MCF 10A (cell line): Measurements from ENCODE around the gene HNRNPC. TPM values are rescaled to one million over a fixed set of nuclear protein-coding genes. Genes with fewer than 3 reads are reported as not detected.

Experiments used
- BruUV-seq: library from RNA; stranded (reverse); fragments of 400-500 nt; replicated peaks from 2 replicates; lab custom pipeline; 2021; lab: Mats Ljungman, UMichigan
- CTCF ChIA-PET: fragments of 300-600 bp; sonication (Branson Sonifier 250); formaldehyde crosslinking; extraction: SDS; loops from one replicate; lab custom pipeline; 2021; ENCODE audit warnings: antibody characterized with exemption, inconsistent platforms; lab: Yijun Ruan, JAX
- POLR2A ChIA-PET: fragments of 300-600, 350-650 bp; sonication (Branson Sonifier 250); formaldehyde crosslinking; extraction: SDS; loops from one replicate; lab custom pipeline; 2020; ENCODE audit warnings: antibody characterized with exemption, inconsistent platforms; lab: Yijun Ruan, JAX
- DNase-seq: peaks from one replicate; pipeline ENCODE4 v3.0.0-alpha.2; 2018; ENCODE audit not compliant: unreplicated experiment
- H3K27ac Mint-ChIP-seq: one replicate; pipeline ENCODE4 v1.8.0; 2022; ENCODE audit warnings: mild to moderate bottlenecking, low read depth, mixed read lengths; ENCODE audit not compliant: unreplicated experiment
- H3K27me3 Mint-ChIP-seq: one replicate; pipeline ENCODE4 v1.8.0; 2022; ENCODE audit warnings: mixed read lengths; ENCODE audit not compliant: insufficient read depth, unreplicated experiment
- H3K36me3 Mint-ChIP-seq: one replicate; pipeline ENCODE4 v1.8.0; 2022; ENCODE audit warnings: mild to moderate bottlenecking, moderate library complexity, mixed read lengths; ENCODE audit not compliant: insufficient read depth, unreplicated experiment
- H3K4me1 Mint-ChIP-seq: one replicate; pipeline ENCODE4 v1.8.0; 2022; ENCODE audit warnings: mixed read lengths; ENCODE audit not compliant: insufficient read depth, unreplicated experiment
- H3K4me3 Mint-ChIP-seq: one replicate; pipeline ENCODE4 v1.8.0; 2022; ENCODE audit warnings: mild to moderate bottlenecking, moderate library complexity, mixed read lengths; ENCODE audit not compliant: unreplicated experiment
- H3K9me3 Mint-ChIP-seq: one replicate; pipeline ENCODE4 v1.8.0; 2022; ENCODE audit warnings: mixed read lengths; ENCODE audit not compliant: unreplicated experiment
- intact Hi-C: fragments of 100-400 bp; cut with micrococcal nuclease; formaldehyde crosslinking; loops from 2 replicates; pipeline ENCODE4 v1.14.1; 2022
- total RNA-seq: library from RNA; stranded (reverse); gene quantifications from 2 replicates; pipeline ENCODE4 v1.2.3, GENCODE V29; 2022
- TF ChIP-seq, protein P1 (sequence below): fragments of 200-600 bp; IDR thresholded peaks from one replicate; pipeline ENCODE4 v1.8.0; 2022; ENCODE audit warnings: antibody characterized with exemption, mild to moderate bottlenecking; ENCODE audit not compliant: unreplicated experiment

HNRNPC gene
- total RNA-seq, 1 experiment from 2014 or later = 882 TPM

DNA sequence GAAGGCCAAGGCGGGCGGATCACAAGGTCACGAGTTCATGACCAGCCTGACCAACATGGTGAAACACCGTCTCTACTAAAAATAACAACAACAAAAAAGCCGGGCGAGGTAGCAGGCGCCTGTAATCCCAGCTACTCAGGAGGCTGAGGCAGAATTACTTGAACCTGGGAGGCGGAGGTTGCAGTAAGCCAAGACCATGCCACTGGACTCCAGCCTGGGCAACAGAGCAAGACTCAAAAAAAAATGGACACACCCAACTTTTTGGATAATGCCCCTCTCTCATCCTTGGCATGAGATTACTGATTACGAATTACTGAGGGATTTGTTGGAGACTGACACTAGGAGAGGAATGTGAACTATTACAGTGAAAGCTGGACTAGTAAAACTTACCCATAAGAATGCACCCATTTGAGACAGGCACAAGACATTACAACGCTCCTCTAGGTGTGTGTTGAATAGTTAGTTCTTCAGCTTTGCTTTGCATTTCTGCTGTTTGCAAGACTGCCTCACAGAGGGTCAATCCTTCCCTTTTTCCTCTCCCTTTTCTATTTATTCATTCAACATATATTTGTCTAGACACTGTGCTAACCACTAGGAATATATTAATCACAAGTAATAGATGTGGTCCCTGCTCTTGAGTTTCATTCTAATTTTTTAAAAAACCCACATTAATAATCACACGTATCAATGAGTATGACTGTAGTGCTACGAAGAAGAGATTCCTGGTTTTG is 67.3 kb downstream of the HNRNPC start:
- DNase-seq = no peak
- ChIA-PET POLR2A (interaction anchor here (0.7 to 2.8 kb wide), 4 partner anchors 8 to 75 kb away, joined by 3 to 8 read pairs (median 4); no protein-coding TSS in a partner anchor), CTCF (no interaction called here)
- Mint-ChIP-seq H3K36me3 (peaks cover 88% of the 10 kb centered on the region), H3K4me1 (peaks cover 9% of the 10 kb centered on the region), H3K27ac (peak overlapping the region; percentile 44), H3K27me3 (no peaks in the 10 kb centered on the region), H3K9me3 (no peaks in the 10 kb centered on the region), H3K4me3 (no peak overlapping the region)
- no TSS peak for BruUV-seq
- TF ChIP-seq, protein P1, sequence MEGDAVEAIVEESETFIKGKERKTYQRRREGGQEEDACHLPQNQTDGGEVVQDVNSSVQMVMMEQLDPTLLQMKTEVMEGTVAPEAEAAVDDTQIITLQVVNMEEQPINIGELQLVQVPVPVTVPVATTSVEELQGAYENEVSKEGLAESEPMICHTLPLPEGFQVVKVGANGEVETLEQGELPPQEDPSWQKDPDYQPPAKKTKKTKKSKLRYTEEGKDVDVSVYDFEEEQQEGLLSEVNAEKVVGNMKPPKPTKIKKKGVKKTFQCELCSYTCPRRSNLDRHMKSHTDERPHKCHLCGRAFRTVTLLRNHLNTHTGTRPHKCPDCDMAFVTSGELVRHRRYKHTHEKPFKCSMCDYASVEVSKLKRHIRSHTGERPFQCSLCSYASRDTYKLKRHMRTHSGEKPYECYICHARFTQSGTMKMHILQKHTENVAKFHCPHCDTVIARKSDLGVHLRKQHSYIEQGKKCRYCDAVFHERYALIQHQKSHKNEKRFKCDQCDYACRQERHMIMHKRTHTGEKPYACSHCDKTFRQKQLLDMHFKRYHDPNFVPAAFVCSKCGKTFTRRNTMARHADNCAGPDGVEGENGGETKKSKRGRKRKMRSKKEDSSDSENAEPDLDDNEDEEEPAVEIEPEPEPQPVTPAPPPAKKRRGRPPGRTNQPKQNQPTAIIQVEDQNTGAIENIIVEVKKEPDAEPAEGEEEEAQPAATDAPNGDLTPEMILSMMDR = no peak
- intact Hi-C loops = no loop called here

DNA sequence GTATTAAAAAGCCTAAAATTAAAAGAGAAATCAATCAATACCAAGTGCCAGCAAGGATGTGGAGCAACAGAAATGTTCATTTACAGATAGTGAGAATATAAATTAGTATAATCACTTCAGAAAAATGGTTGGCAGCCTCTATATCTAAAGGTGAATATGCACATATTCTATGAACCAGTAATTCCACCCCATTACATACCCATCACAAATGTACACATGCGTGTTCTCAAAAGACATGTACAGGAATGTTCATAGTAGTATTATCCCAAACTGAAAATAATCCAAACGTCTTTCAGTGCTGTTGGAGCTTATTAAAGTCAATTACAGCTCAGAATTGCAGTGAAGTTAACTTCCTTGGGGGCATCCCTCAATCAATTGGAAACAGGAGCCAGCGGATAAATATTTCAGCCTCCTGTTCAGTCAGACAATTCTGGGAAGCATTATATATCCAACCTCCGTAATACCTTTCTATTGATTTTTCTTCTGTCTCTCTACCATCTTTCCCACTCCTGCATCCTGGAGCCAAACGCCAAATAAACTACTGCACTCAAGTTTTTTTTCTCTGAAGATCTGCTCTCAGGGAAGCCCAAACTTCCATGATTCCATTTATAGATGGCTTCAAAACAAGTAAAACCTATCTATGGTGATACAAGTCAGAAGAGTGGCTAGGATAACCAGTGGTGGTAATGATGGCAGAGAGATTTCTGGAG is 68.3 kb downstream of the HNRNPC start:
- TF ChIP-seq, protein P1 = no peak
- POLR2A ChIA-PET = interaction anchor here (1.0 to 1.1 kb wide), 3 partner anchors 8 to 17 kb away, joined by 3 to 5 read pairs (median 3); no protein-coding TSS in a partner anchor
- peaks cover 78% of the 10 kb centered on the region for H3K36me3 Mint-ChIP-seq
- DNase-seq = no peak
- H3K27ac Mint-ChIP-seq = no peak overlapping the region
- no peak overlapping the region for H3K4me3 Mint-ChIP-seq
- intact Hi-C loops = no loop called here
- CTCF ChIA-PET = interaction anchor here (0.6 kb wide), 1 partner anchor 62 kb away, joined by 3 read pairs; no protein-coding TSS in a partner anchor
- H3K9me3 Mint-ChIP-seq = no peaks in the 10 kb centered on the region
- no peaks in the 10 kb centered on the region for H3K27me3 Mint-ChIP-seq
- BruUV-seq = no TSS peak
- H3K4me1 Mint-ChIP-seq = peaks cover 9% of the 10 kb centered on the region

DNA sequence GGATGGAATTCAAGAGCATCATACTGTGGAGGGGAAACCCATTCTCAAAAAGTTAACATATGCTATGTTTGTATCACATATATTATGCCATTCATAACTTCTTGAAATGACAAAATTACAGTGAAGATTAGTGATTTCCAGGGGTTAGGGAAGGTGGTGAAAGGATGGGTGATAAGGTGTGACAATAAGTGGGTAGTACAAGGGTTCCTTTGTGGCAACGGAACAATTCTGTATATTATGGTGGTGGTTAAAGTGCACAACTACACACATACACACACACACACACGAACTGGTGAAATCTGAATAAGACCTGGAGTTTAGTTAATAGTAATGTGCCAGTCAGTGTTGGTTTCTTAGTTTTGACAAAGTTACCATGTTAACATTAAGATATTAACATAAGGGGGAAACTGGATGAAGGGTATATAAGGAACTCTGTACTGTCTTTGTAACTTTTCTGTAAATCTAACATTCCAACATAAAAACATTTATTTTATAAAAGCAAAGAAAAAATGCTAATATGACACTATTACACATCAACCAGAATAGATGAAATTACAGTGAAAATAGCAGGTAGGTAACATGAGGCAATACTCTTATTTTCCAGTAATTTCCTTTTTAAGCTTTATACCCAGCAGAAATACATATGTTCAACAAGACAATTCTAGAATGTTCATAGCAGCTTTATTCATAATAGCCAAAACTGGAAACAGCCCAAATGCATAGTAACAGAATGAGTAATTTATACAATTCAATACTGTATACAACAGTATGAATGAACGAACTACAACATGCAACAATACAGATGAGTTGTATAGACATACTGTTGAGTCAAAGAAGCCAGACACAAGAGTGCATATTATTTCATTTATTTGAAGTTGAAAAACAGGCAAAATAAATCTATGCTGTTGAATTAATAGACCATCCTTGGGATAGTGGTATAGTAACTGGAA is 69.4 kb downstream of the HNRNPC start:
- no peak overlapping the region for H3K4me3 Mint-ChIP-seq
- intact Hi-C loops = no loop called here
- H3K9me3 Mint-ChIP-seq = no peaks in the 10 kb centered on the region
- H3K36me3 Mint-ChIP-seq = peaks cover 68% of the 10 kb centered on the region
- H3K27me3 Mint-ChIP-seq = peaks cover 3% of the 10 kb centered on the region
- DNase-seq = no peak
- CTCF ChIA-PET = no interaction called here
- TF ChIP-seq, protein P1 = no peak
- POLR2A ChIA-PET = no interaction called here
- BruUV-seq = no TSS peak
- H3K4me1 Mint-ChIP-seq = peaks cover 9% of the 10 kb centered on the region
- no peak overlapping the region for H3K27ac Mint-ChIP-seq
